Ishikawa (cell line): ENCODE measurements around the gene COPS9.

Experiments
- CEBPB ChIP-seq: IDR thresholded peaks from 2 replicates; pipeline ENCODE4 v1.6.1; 2012
- CREB1 ChIP-seq: IDR thresholded peaks from 2 replicates; pipeline ENCODE4 v1.6.1; 2012; ENCODE audit warnings: low read depth
- EGR1 ChIP-seq: IDR thresholded peaks from 2 replicates; pipeline ENCODE4 v1.6.1; 2012
- EP300 ChIP-seq: IDR thresholded peaks from 2 replicates; pipeline ENCODE4 v1.6.1; 2012; ENCODE audit warnings: borderline replicate concordance
- FOXM1 ChIP-seq: IDR thresholded peaks from 2 replicates; pipeline ENCODE4 v1.6.1; 2012; ENCODE audit warnings: low read depth, borderline replicate concordance
- NFIC ChIP-seq: IDR thresholded peaks from 2 replicates; pipeline ENCODE4 v1.6.1; 2012
- RAD21 ChIP-seq: IDR thresholded peaks from 2 replicates; pipeline ENCODE4 v1.6.1; 2012; ENCODE audit warnings: low read depth
- REST ChIP-seq: IDR thresholded peaks from 2 replicates; pipeline ENCODE4 v1.6.1; 2012; ENCODE audit warnings: low read depth, mild to moderate bottlenecking
- TAF1 ChIP-seq: IDR thresholded peaks from 2 replicates; pipeline ENCODE4 v1.6.1; 2012; ENCODE audit warnings: low read depth, mild to moderate bottlenecking
- TCF12 ChIP-seq: IDR thresholded peaks from 2 replicates; pipeline ENCODE4 v1.6.1; 2012; ENCODE audit warnings: low read depth
- TEAD4 ChIP-seq: IDR thresholded peaks from 2 replicates; pipeline ENCODE4 v1.6.1; 2012
- YY1 ChIP-seq: IDR thresholded peaks from 2 replicates; pipeline ENCODE4 v1.6.1; 2012; ENCODE audit warnings: low read depth
- ZBTB7A ChIP-seq: IDR thresholded peaks from 2 replicates; pipeline ENCODE4 v1.6.1; 2012; ENCODE audit warnings: low read depth
- TF ChIP-seq, protein P1 (sequence below): IDR thresholded peaks from 2 replicates; pipeline ENCODE4 v1.6.1; 2012
- TF ChIP-seq, protein P2 (sequence below): IDR thresholded peaks from 2 replicates; pipeline ENCODE4 v1.6.1; 2012

COPS9 gene

GRCh38 chr2:240136013-240136670 lies at the start of gene COPS9:
Gene COPS9, minus strand, starts transcription at chr2:240136305. Its CDS starts 21 bp downstream, at chr2:240136284.
- TF ChIP-seq EP300 (peak; percentile 40; the same call in 1 of the 2 replicates), TAF1 (peak; percentile 84; the same call in 1 of the 2 replicates), YY1 (peak; percentile 67), CREB1 (no peak), TCF12 (peak; percentile 41; the same call in 1 of the 2 replicates)
- TF ChIP-seq, protein P1, sequence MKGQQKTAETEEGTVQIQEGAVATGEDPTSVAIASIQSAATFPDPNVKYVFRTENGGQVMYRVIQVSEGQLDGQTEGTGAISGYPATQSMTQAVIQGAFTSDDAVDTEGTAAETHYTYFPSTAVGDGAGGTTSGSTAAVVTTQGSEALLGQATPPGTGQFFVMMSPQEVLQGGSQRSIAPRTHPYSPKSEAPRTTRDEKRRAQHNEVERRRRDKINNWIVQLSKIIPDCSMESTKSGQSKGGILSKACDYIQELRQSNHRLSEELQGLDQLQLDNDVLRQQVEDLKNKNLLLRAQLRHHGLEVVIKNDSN = no peak; the same call in 1 of the 2 replicates
- TF ChIP-seq, protein P2, sequence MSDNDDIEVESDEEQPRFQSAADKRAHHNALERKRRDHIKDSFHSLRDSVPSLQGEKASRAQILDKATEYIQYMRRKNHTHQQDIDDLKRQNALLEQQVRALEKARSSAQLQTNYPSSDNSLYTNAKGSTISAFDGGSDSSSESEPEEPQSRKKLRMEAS = peak; percentile 55; the same call in 1 of the 2 replicates

- TF ChIP-seq TEAD4 (no peak), EP300 (no peak), FOXM1 (no peak), CEBPB (no peak), REST (no peak), TCF12 (no peak)
- TF ChIP-seq, protein P2 = no peak
- TF ChIP-seq, protein P1 = no peak
These were observed 48.6 kb upstream of the COPS9 start for GRCh38 chr2:240184656-240185055.

- TF ChIP-seq ZBTB7A = no peak
- no peak for TF ChIP-seq YY1
These were observed 47.9 kb upstream of the COPS9 start for GRCh38 chr2:240183875-240184590.

DNA sequence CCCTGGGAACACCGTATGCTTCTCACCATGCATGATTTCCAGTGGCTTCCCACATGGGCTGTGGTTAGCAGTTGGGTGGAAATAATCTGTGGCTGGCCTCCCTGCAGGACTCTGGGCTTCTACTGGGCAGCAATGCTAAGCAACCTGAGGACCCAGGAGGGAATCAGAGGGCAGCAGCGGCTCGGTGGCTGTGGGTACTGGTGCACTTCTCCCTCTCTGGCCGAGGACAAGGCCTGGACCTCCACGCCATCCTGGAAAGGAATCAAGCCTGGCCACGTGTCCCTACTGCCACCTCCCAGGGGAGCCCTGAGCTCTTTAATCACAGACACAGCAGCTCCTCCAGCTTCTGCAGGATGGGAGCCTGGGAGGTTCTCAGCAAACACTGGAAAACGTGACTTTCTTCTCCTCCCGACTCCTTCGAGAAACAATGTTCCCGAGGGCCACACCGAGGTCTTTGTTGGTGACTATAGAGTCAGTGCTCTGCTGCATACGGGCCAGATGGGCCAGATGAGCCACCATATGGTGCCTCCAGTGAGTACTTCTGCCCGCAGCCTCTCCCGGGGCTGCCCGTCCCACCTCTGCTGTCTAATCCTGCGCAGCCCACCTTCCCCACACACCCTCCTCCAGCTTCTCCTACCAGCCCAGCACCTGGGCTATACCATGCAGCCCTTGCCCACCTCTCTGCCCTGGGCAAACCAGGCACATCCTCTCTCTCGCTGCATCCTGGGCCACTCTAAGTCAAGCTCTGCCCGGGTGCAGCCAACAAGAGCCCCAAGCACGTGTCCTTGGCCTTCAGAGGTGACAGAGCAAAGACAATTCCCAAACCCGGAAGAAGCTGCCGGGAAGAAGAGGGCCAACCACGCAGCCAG lies 47.1 kb upstream of the COPS9 start:
- TF ChIP-seq TAF1 (no peak), TCF12 (no peak), CEBPB (no peak), FOXM1 (no peak), EGR1 (no peak), YY1 (no peak), EP300 (no peak), CREB1 (no peak)
- TF ChIP-seq, protein P1 = no peak
- TF ChIP-seq, protein P2 = no peak

GRCh38 chr2:240182476-240182875 lies 46.4 kb upstream of the COPS9 start:
- no peak for TF ChIP-seq NFIC
- TF ChIP-seq EP300 = no peak
- no peak for TF ChIP-seq ZBTB7A
- no peak for TF ChIP-seq FOXM1
- no peak for TF ChIP-seq REST
- no peak for TF ChIP-seq RAD21
- no peak for TF ChIP-seq TCF12
- TF ChIP-seq YY1 = no peak
- no peak for TF ChIP-seq CEBPB
- TF ChIP-seq TAF1 = no peak
- TF ChIP-seq, protein P1 = no peak
- TF ChIP-seq TEAD4 = no peak
